Parathyroid adenoma (tissue), 2 donors: Measurements from ENCODE around the gene NFX1.
A peak's percentile ranks its signal among the peaks of the same experiment; 100 is the strongest.

Experiments used
- H2AFZ ChIP-seq: fragments of 300-600 bp; sonication (generic); one replicate; pipeline ENCODE4 v1.7.0; 2017; ENCODE audit warnings: antibody characterized with exemption, mild to moderate bottlenecking
- H3K27ac ChIP-seq: fragments of 300-600 bp; sonication (generic); one replicate; pipeline ENCODE4 v1.7.0; 2017
- H3K27me3 ChIP-seq: fragments of 300-600 bp; sonication (generic); one replicate; pipeline ENCODE4 v1.7.0; 2017; ENCODE audit warnings: low read length; ENCODE audit not compliant: control insufficient read depth, insufficient read depth
- H3K36me3 ChIP-seq: fragments of 300-600 bp; sonication (generic); one replicate; pipeline ENCODE4 v1.7.0; 2017; ENCODE audit warnings: low read length; ENCODE audit not compliant: control insufficient read depth, insufficient read depth
- H3K4me1 ChIP-seq: fragments of 300-600 bp; sonication (generic); one replicate; pipeline ENCODE4 v1.7.0; 2017; ENCODE audit warnings: control low read depth
- H3K4me2 ChIP-seq: fragments of 300-600 bp; sonication (generic); one replicate; pipeline ENCODE4 v1.7.0; 2017; ENCODE audit warnings: low read length
- H3K4me3 ChIP-seq: fragments of 300-600 bp; sonication (generic); one replicate; pipeline ENCODE4 v1.7.0; 2017; ENCODE audit warnings: low read depth, low read length
- H3K79me2 ChIP-seq: fragments of 300-600 bp; sonication (generic); one replicate; pipeline ENCODE4 v1.7.0; 2017; ENCODE audit warnings: control low read depth
- H3K9ac ChIP-seq: fragments of 300-600 bp; sonication (generic); one replicate; pipeline ENCODE4 v1.7.0; 2017; ENCODE audit warnings: mild to moderate bottlenecking
- H3K9me3 ChIP-seq: fragments of 300-600 bp; sonication (generic); one replicate; pipeline ENCODE4 v1.7.0; 2017; ENCODE audit warnings: low read length; ENCODE audit not compliant: control insufficient read depth
- TF ChIP-seq, protein P1 (sequence below): fragments of 300-600 bp; sonication (generic); IDR thresholded peaks from one replicate; pipeline ENCODE4 v1.7.0; 2017; ENCODE audit warnings: antibody characterized with exemption, mild to moderate bottlenecking
- donor health status: primary hyperparathyroidism.

The NFX1 gene

DNA sequence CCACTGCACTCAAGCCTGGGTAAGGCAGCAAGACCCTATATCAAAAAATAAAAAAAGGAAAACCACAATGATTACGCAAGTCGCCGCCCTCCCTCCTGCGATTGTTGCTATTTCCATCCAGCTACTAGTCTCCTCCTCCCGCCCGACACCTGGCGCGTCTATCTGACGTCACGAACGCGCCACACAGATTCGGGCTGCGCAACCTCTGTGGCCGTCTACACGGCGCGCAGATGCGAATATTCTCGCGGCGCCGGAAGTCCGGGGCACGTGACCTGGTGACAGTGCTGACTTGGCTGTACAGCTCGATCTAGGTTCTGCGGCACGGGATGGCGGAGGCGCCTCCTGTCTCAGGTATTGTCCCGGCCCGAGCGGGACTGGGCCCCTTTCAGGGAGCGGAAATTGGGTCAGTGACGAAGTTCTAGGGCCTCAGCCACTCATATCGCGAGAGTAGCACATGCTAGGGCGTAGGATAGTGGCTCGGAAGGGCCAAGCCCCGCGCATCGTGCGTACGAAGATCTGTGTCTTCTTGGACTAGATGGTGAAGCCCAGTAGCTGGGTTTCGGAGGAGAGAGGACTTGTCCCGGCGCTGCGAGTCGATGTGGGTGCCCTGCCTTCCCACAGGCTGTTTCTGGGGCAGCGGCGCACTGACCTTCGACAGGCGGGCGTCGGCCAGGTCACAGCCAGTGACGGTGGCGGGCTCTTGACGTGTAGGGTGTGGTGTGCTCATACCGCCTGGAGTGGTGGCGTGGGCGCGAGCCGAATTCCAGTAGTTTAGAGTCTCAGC is at the start of gene NFX1:
NFX1 (plus strand) TSS at position 270 of the 784 bp plus-strand sequence; CDS start at position 327, 57 bp downstream.
- H3K27me3 ChIP-seq: no peaks in the 10 kb centered on the region
- peak within 1 kb of the TSS; percentile 99 for H3K27ac ChIP-seq
- no peaks in the 10 kb centered on the region for H3K36me3 ChIP-seq
- peaks cover 14% of the 10 kb centered on the region for H3K79me2 ChIP-seq
- peak within 1 kb of the TSS; percentile 85 for H2AFZ ChIP-seq
- H3K9ac ChIP-seq: peak within 1 kb of the TSS; percentile 90
- TF ChIP-seq, protein P1, sequence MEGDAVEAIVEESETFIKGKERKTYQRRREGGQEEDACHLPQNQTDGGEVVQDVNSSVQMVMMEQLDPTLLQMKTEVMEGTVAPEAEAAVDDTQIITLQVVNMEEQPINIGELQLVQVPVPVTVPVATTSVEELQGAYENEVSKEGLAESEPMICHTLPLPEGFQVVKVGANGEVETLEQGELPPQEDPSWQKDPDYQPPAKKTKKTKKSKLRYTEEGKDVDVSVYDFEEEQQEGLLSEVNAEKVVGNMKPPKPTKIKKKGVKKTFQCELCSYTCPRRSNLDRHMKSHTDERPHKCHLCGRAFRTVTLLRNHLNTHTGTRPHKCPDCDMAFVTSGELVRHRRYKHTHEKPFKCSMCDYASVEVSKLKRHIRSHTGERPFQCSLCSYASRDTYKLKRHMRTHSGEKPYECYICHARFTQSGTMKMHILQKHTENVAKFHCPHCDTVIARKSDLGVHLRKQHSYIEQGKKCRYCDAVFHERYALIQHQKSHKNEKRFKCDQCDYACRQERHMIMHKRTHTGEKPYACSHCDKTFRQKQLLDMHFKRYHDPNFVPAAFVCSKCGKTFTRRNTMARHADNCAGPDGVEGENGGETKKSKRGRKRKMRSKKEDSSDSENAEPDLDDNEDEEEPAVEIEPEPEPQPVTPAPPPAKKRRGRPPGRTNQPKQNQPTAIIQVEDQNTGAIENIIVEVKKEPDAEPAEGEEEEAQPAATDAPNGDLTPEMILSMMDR: no peak
- H3K4me2 ChIP-seq: peak within 1 kb of the TSS; percentile 88
- H3K9me3 ChIP-seq: no peaks in the 10 kb centered on the region
- H3K4me1 ChIP-seq: peaks cover 4% of the 10 kb centered on the region
- H3K4me3 ChIP-seq: peak within 1 kb of the TSS; percentile 98

DNA sequence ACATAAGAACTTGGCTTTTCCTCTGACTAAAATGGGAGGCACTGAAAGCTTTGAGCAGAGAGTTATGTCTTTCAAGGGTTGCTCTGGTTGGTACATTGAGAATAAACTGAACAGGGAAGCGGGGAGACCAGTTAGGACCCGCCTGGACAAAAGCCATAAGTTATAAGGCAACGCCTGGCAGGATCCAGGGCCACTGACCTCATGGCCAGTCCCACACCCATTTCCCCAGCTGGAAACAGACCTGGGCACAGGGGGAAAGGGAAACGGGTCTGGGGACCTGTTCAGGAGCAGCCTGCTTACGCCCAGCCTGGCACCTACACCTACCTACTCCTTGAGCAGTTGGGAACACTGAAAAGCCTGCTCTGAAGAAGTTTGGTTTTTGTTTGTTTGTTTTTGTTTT is 49.0 kb upstream of the NFX1 start:
- peak overlapping the region; percentile 77 for H3K27ac ChIP-seq
- no peak overlapping the region for H3K9ac ChIP-seq

DNA sequence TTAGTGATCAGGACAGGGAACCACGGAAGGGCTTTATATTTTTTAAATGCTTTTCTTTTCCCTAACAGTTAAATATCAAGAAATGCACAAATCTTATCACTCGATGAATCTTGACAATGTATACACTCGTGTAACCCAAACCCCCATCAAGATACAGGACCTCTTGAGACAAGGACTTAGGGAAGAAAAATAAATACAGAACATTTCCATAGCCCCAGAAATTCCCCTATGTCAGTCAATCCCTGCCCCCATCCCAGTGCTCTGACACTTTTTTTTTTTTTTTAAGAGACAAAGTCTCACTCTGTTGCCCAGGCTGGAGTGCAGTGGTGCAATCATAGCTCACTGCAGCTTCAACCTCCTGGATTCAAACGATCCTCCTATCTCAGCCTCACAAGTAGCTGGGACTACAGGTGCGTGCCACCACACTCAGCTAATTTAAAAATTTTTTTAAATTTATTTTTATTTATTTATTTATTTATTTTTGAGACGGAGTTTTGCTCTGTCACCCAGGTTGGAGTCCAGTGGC is 47.6 kb upstream of the NFX1 start:
- Histone ChIP-seq H2AFZ (no peak overlapping the region), H3K9me3 (no peaks in the 10 kb centered on the region), H3K79me2 (no peaks in the 10 kb centered on the region), H3K4me2 (no peak overlapping the region), H3K9ac (no peak overlapping the region), H3K4me1 (peaks cover 9% of the 10 kb centered on the region), H3K4me3 (no peak overlapping the region), H3K27ac (no peak overlapping the region), H3K27me3 (no peaks in the 10 kb centered on the region), H3K36me3 (no peaks in the 10 kb centered on the region)
- TF ChIP-seq, protein P1: no peak

More for the DNA sequence above, 49.0 kb upstream of the NFX1 start:
- TF ChIP-seq, protein P1: no peak
- Histone ChIP-seq H3K27me3 (no peaks in the 10 kb centered on the region), H3K79me2 (no peaks in the 10 kb centered on the region), H3K4me2 (no peak overlapping the region), H3K4me1 (peaks cover 9% of the 10 kb centered on the region), H2AFZ (no peak overlapping the region), H3K9me3 (no peaks in the 10 kb centered on the region), H3K4me3 (no peak overlapping the region), H3K36me3 (no peaks in the 10 kb centered on the region)

DNA sequence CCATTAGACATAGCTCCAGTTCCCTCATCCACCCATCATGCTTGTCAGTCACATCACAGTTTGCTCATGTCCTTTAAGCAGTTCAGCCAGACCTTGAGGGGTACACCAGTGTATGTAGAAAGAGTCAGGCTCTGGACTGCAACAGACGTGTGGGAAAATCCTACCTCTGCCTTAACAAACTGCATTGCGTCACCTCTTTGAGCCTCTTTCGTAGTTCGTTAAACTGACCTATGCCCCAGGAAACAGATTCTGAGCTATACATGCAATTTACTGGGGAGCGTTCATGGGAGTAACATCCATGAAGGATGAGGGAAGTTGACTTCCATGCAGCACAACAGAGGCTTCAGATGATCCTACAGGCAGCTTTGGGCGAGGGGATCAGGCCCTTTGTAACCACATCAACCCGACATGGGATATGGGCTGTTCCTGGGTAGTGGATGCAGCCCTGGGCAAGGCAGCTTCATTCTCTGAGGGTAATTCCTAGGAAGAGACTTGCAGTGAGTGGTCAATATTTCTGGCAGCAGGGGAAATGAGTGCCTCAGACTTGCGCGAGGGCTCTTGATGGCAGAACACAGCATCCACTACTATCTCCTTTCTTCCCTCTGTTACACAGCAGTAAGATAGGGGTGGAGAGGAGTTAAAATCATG is 46.1 kb upstream of the NFX1 start:
- H3K4me1 ChIP-seq: peaks cover 8% of the 10 kb centered on the region
- H3K4me2 ChIP-seq: no peak overlapping the region
- no peak overlapping the region for H3K27ac ChIP-seq
- H3K79me2 ChIP-seq: no peaks in the 10 kb centered on the region
- no peaks in the 10 kb centered on the region for H3K9me3 ChIP-seq
- H3K36me3 ChIP-seq: no peaks in the 10 kb centered on the region
- H3K4me3 ChIP-seq: no peak overlapping the region
- TF ChIP-seq, protein P1: no peak
- no peak overlapping the region for H2AFZ ChIP-seq
- no peak overlapping the region for H3K9ac ChIP-seq
- H3K27me3 ChIP-seq: no peaks in the 10 kb centered on the region
